PC-3 (cell line): ENCODE results near the gene SAMD10. TPM values are rescaled to one million over a fixed set of nuclear protein-coding genes. Genes with fewer than 3 reads are reported as not detected.
"Not testable (repeated sequence)": the region's sequence is repeated elsewhere in the genome, so short reads cannot be mapped to it uniquely, and the experiment has no call there.

Experiments
- ATAC-seq: fragments of 200-7000 bp; cut with Tn5 transposase; 2 replicates; pipeline ENCODE4 v1.9.1; 2020; ENCODE audit warnings: mild to moderate bottlenecking, moderate library complexity
- BruUV-seq: library from RNA; stranded (reverse); fragments of 400-500 nt; replicated peaks from 2 replicates; lab custom pipeline; 2021; lab: Mats Ljungman, UMichigan
- CTCF ChIA-PET: fragments of 300-600 bp; sonication (Branson Sonifier 250); formaldehyde crosslinking; loops from one replicate; lab custom pipeline; 2022; ENCODE audit warnings: antibody characterized with exemption; lab: Charles Lee
- POLR2A ChIA-PET: fragments of 300-600 bp; sonication (Branson Sonifier 250); formaldehyde crosslinking; loops from one replicate; lab custom pipeline; 2022; ENCODE audit warnings: antibody characterized with exemption; ENCODE audit not compliant: unreplicated experiment; lab: Charles Lee
- DNase-seq: peaks from one replicate; pipeline ENCODE4 v3.0.0-alpha.2; 2015
- H2AFZ ChIP-seq: fragments of 300-600 bp; sonication (generic); 2 replicates; pipeline ENCODE4 v1.6.0; 2016; ENCODE audit warnings: antibody characterized with exemption, low read length
- H3F3A ChIP-seq: fragments of 300-600 bp; sonication (generic); one replicate; pipeline ENCODE4 v1.6.0; 2017; ENCODE audit warnings: antibody characterized with exemption, low read length, control low read depth, mild to moderate bottlenecking; ENCODE audit not compliant: unreplicated experiment
- H3K27ac ChIP-seq: fragments of 300-600 bp; sonication (generic); 2 replicates; pipeline ENCODE4 v1.5.1; 2016; ENCODE audit warnings: mild to moderate bottlenecking, low read length
- H3K27me3 ChIP-seq: fragments of 300-600 bp; sonication (generic); 2 replicates; pipeline ENCODE4 v1.6.1; 2016; ENCODE audit warnings: low read length, mixed read lengths
- H3K36me3 ChIP-seq: fragments of 300-600 bp; sonication (generic); 2 replicates; pipeline ENCODE4 v1.6.1; 2016; ENCODE audit warnings: low read depth, mixed run types, low read length, mixed read lengths
- H3K4me1 ChIP-seq: fragments of 300-600 bp; sonication (generic); 2 replicates; pipeline ENCODE4 v1.5.1; 2016; ENCODE audit warnings: low read length; ENCODE audit not compliant: insufficient read depth
- H3K4me2 ChIP-seq: fragments of 300-600 bp; sonication (generic); 2 replicates; pipeline ENCODE4 v1.6.0; 2016; ENCODE audit warnings: low read length
- H3K4me3 ChIP-seq: fragments of 300-600 bp; sonication (generic); 2 replicates; pipeline ENCODE4 v1.5.1; 2016; ENCODE audit warnings: mild to moderate bottlenecking, low read length, mixed read lengths
- H3K79me2 ChIP-seq: fragments of 300-600 bp; sonication (generic); 2 replicates; pipeline ENCODE4 v1.6.1; 2017; ENCODE audit warnings: low read length, mixed read lengths
- H3K9ac ChIP-seq: fragments of 300-600 bp; sonication (generic); 2 replicates; pipeline ENCODE4 v1.6.0; 2016; ENCODE audit warnings: mild to moderate bottlenecking, low read length
- H3K9me2 ChIP-seq: fragments of 300-600 bp; sonication (generic); replicated peaks from 2 replicates; pipeline ENCODE4 v1.6.1; 2016; ENCODE audit warnings: mixed run types, low read length, mixed read lengths
- H3K9me3 ChIP-seq: fragments of 300-600 bp; sonication (generic); 2 replicates; pipeline ENCODE4 v1.6.1; 2016; ENCODE audit warnings: low read length, mixed read lengths
- H4K20me1 ChIP-seq: fragments of 300-600 bp; sonication (generic); 2 replicates; pipeline ENCODE4 v1.6.1; 2016; ENCODE audit warnings: low read length, mixed read lengths
- EZH2 ChIP-seq: fragments of 300-600 bp; sonication (generic); IDR thresholded peaks from one replicate; pipeline ENCODE4 v1.6.1; 2017; ENCODE audit warnings: antibody characterized with exemption, mild to moderate bottlenecking, low read length; ENCODE audit not compliant: unreplicated experiment
- EZH2phosphoT487 ChIP-seq: fragments of 300-600 bp; sonication (generic); IDR thresholded peaks from 2 replicates; pipeline ENCODE4 v1.6.1; 2018; ENCODE audit warnings: mild to moderate bottlenecking, antibody characterized with exemption, low read length, borderline replicate concordance
- intact Hi-C: fragments of 100-400 bp; cut with micrococcal nuclease; formaldehyde crosslinking; loops from 2 replicates; pipeline ENCODE4 v1.9.0; 2023
- total RNA-seq: library from RNA; depleted of rRNA; stranded (reverse); fragments of >200 nt; gene quantifications from 2 replicates; pipeline ENCODE4 v1.2.3, GENCODE V29; 2014
- TF ChIP-seq, protein P1 (sequence below): fragments of 300-600 bp; sonication (generic); conservative IDR thresholded peaks from 2 replicates; pipeline ENCODE4 v1.5.1; 2017; ENCODE audit warnings: antibody characterized with exemption, low read depth, mild to moderate bottlenecking, low read length

Gene SAMD10
- total RNA-seq, 1 experiment from 2014 or later = 7.4 TPM

DNA sequence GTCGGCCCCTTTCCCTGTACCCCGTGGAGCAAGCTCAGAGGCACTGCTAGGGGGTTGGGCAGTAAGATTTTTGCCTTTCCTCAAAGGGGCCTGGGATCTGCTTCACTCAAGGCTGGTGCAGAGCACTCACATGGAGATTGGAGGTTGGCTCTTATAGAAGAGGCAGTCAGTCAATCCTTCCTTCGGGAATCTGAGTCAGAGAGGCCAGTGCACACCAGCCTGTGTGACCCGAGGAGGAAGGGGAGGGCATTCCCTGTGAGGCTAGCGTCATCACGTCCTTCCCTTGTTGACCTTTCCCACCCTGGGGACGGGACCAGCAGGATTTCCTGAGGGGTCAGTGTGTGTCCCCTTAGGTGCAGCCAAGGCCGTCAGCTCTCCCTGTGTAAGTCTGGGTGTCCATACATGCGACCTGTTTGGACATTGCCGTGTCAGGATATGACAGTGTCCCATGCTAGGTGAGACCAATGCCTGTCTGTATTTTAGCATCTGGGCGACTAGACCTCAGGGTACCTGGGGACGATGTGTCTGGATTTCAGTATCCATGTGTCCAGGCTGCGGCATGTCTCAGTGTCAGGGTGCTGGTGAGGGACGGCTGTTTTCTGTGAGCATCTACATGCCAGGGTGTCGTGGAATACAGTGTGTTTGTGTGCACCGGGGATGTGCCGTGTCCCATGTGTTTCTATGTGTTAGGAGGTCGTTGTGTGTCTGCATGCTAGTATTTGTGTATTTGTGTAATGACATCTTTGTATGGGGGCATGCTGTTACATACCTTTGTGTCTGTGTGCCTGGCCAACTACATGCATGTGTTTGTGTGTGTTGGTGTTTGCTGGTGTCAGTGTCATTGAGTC lies 6.9 kb downstream of the SAMD10 start:
- CTCF ChIA-PET = no interaction called here
- H3K4me2 ChIP-seq = no peak overlapping the region
- POLR2A ChIA-PET = no interaction called here
- no peak overlapping the region for H2AFZ ChIP-seq
- no peak for DNase-seq
- H3K36me3 ChIP-seq = no peaks in the 10 kb centered on the region
- peaks cover 6% of the 10 kb centered on the region; the same call in 1 of the 2 replicates for H3K4me1 ChIP-seq
- H3K9me3 ChIP-seq = no peaks in the 10 kb centered on the region
- no peaks in the 10 kb centered on the region for H3F3A ChIP-seq
- no peak for ATAC-seq
- no TSS peak for BruUV-seq
- H4K20me1 ChIP-seq = no peaks in the 10 kb centered on the region
- H3K9ac ChIP-seq = no peak overlapping the region
- H3K9me2 ChIP-seq = no peaks in the 10 kb centered on the region
- H3K27me3 ChIP-seq = no peaks in the 10 kb centered on the region
- no peak overlapping the region for H3K4me3 ChIP-seq
- intact Hi-C loops = loop anchor here (1.0 to 5.0 kb wide), 2 partner anchors 61 to 100 kb away; no protein-coding TSS in a partner anchor
- TF ChIP-seq EZH2 (no peak), EZH2phosphoT487 (no peak)
- TF ChIP-seq, protein P1, sequence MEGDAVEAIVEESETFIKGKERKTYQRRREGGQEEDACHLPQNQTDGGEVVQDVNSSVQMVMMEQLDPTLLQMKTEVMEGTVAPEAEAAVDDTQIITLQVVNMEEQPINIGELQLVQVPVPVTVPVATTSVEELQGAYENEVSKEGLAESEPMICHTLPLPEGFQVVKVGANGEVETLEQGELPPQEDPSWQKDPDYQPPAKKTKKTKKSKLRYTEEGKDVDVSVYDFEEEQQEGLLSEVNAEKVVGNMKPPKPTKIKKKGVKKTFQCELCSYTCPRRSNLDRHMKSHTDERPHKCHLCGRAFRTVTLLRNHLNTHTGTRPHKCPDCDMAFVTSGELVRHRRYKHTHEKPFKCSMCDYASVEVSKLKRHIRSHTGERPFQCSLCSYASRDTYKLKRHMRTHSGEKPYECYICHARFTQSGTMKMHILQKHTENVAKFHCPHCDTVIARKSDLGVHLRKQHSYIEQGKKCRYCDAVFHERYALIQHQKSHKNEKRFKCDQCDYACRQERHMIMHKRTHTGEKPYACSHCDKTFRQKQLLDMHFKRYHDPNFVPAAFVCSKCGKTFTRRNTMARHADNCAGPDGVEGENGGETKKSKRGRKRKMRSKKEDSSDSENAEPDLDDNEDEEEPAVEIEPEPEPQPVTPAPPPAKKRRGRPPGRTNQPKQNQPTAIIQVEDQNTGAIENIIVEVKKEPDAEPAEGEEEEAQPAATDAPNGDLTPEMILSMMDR = no peak
- H3K27ac ChIP-seq = no peak overlapping the region
- H3K79me2 ChIP-seq = peaks cover 15% of the 10 kb centered on the region

DNA sequence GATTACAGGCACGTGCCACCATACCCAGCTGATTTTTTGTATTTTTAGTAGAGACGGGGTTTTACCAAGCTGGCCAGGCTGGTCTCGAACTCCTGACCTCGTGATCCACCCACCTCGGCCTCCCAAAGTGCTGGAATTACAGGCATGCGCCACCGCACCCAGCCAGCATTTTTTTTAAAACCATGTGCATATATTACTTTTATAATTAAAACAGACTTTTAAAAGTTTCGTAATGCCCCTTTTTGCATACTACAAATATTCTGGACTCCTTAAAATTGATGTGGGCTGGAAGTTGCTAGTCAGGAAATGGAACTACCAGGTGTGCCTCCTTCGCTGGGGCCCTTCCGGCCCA lies 7.5 kb downstream of the SAMD10 start:
- H3K9me3 ChIP-seq, H3K4me1 ChIP-seq, H3K9ac ChIP-seq, H4K20me1 ChIP-seq, H3K4me3 ChIP-seq, H3F3A ChIP-seq, H2AFZ ChIP-seq, CTCF ChIA-PET, BruUV-seq, H3K27ac ChIP-seq, H3K27me3 ChIP-seq, ATAC-seq, H3K4me2 ChIP-seq, DNase-seq, H3K36me3 ChIP-seq, H3K9me2 ChIP-seq, POLR2A ChIA-PET: not testable (repeated sequence)
- intact Hi-C loops = loop anchor here (5.0 kb wide), 1 partner anchor 100 kb away; no protein-coding TSS in a partner anchor
- H3K79me2 ChIP-seq = peaks cover 15% of the 10 kb centered on the region

DNA sequence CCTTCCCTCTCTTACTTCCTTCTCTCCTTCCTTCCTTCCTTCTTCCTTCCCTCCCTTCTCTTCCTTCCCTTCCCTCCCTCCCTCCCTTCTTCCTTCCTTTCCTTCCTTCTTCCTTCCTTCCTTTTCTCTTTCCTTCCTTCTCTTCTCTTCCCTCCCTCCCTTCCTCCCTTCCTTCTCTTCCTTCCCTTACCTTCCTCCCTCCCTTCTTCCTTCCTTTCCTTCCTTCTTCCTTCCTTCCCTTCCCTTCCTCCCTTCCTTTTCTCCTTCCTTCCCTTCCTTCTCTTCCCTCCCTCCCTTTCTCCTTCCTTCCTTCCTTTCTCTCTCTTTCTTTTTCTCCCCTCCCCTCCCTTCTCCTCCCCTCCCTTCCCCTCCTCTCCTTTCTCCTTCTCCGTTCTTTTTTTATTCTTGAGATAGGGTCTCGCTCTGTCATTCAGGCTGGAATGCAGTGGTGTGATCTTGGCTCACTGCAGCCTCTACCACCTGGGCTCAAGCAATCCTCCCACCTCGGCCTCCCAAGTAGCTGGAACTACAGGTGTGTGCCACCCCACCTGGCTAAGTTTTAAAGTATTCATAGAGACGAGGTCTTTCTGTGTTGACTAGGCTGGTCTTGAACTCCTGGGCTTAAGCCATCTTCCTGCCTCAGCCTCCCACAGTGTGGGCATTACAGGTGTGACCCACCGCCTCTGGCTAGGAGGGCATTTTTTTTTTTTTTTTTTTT lies 8.6 kb downstream of the SAMD10 start:
- H2AFZ ChIP-seq = no peak overlapping the region
- no peaks in the 10 kb centered on the region for H3K9me2 ChIP-seq
- no TSS peak for BruUV-seq
- H3F3A ChIP-seq = no peaks in the 10 kb centered on the region
- peaks cover 5% of the 10 kb centered on the region; the same call in 1 of the 2 replicates for H3K4me1 ChIP-seq
- POLR2A ChIA-PET = no interaction called here
- intact Hi-C loops = loop anchor here (5.0 kb wide), 1 partner anchor 99 kb away; no protein-coding TSS in a partner anchor
- H3K9ac ChIP-seq = no peak overlapping the region
- no peaks in the 10 kb centered on the region for H3K36me3 ChIP-seq
- H3K79me2 ChIP-seq = peaks cover 15% of the 10 kb centered on the region
- H3K27ac ChIP-seq = no peak overlapping the region
- H3K27me3 ChIP-seq = no peaks in the 10 kb centered on the region
- no peaks in the 10 kb centered on the region for H3K9me3 ChIP-seq
- ATAC-seq (no peak), DNase-seq (no peak)
- H4K20me1 ChIP-seq = no peaks in the 10 kb centered on the region
- no peak overlapping the region for H3K4me3 ChIP-seq
- H3K4me2 ChIP-seq = no peak overlapping the region
- TF ChIP-seq EZH2 = no peak
- no peak for TF ChIP-seq EZH2phosphoT487
- TF ChIP-seq, protein P1 = no peak
- CTCF ChIA-PET = no interaction called here
